CD14-positive monocyte (primary cell): ENCODE results near the gene RNF141. TPM values are rescaled to one million over a fixed set of nuclear protein-coding genes. Genes with fewer than 3 reads are reported as not detected.

Source experiments
- DNase-seq, 3 donors: peaks; one replicate each; pipeline ENCODE4 v3.0.0-alpha.2; 2011 to 2022
- H2AFZ ChIP-seq: 2 replicates; pipeline ENCODE4 v1.6.0; 2012; ENCODE audit warnings: mild to moderate bottlenecking, low read depth, low read length, inconsistent platforms; ENCODE audit not compliant: insufficient read depth, poor library complexity, severe bottlenecking
- H3K27ac ChIP-seq, 2 donors: 1 replicate in 1 of 2; 2 replicates in 1 of 2; pipeline ENCODE4 v1.5.1; 2012 to 2013; ENCODE audit warnings: low read length in 2 of 2, control low read depth in 1 of 2, inconsistent platforms in 1 of 2, low read depth in 1 of 2, mild to moderate bottlenecking in 1 of 2
- H3K27me3 ChIP-seq, 2 donors: one replicate each; pipeline versions ENCODE4 v1.6.0 to v1.6.1; 2011 to 2013; ENCODE audit warnings: low read length in 2 of 2; ENCODE audit not compliant: control insufficient read depth in 2 of 2, insufficient read depth in 2 of 2
- H3K36me3 ChIP-seq, 2 donors: replicated peaks in 1 of 2; 1 replicate in 1 of 2; 2 replicates in 1 of 2; pipeline versions ENCODE4 v1.5.1 to v1.6.1; 2012 to 2013; ENCODE audit warnings: low read length in 2 of 2, control low read depth in 1 of 2, inconsistent platforms in 1 of 2, mild to moderate bottlenecking in 1 of 2; ENCODE audit not compliant: insufficient read depth in 2 of 2, control insufficient read depth in 1 of 2
- H3K4me1 ChIP-seq, 2 donors: 1 replicate in 1 of 2; 2 replicates in 1 of 2; pipeline versions ENCODE4 v1.5.1 to v1.6.1; 2012 to 2013; ENCODE audit warnings: low read length in 2 of 2, control low read depth in 1 of 2, inconsistent platforms in 1 of 2, mild to moderate bottlenecking in 1 of 2, moderate library complexity in 1 of 2; ENCODE audit not compliant: insufficient read depth in 2 of 2, control insufficient read depth in 1 of 2
- H3K4me2 ChIP-seq: replicated peaks from 2 replicates; pipeline ENCODE3; 2012; ENCODE audit warnings: low read length, moderate library complexity, mild to moderate bottlenecking; ENCODE audit not compliant: poor library complexity, severe bottlenecking; ENCODE audit errors: extremely low read depth
- H3K4me3 ChIP-seq, 3 experiments: fragments of 200-600 bp in 1 of 3; sonication (generic) in 1 of 3; replicated peaks in 1 of 3; 1 replicate in 2 of 3; 2 replicates in 1 of 3; pipeline ENCODE4 v1.5.1; 2011 to 2013; ENCODE audit warnings: low read length in 3 of 3, mild to moderate bottlenecking in 3 of 3, control low read depth in 2 of 3, low read depth in 2 of 3, inconsistent platforms in 1 of 3, moderate library complexity in 1 of 3
- H3K79me2 ChIP-seq: 2 replicates; pipeline ENCODE4 v1.6.0; 2012; ENCODE audit warnings: mild to moderate bottlenecking, control low read depth, inconsistent platforms, low read length, moderate library complexity; ENCODE audit not compliant: insufficient read depth
- H3K9ac ChIP-seq: 2 replicates; pipeline ENCODE4 v1.6.0; 2017; ENCODE audit warnings: low read length, mild to moderate bottlenecking; ENCODE audit not compliant: insufficient read depth, poor library complexity, severe bottlenecking
- H3K9me3 ChIP-seq, 2 donors: replicated peaks in 1 of 2; 1 replicate in 1 of 2; 2 replicates in 1 of 2; pipeline versions ENCODE4 v1.5.1 to v1.6.1; 2012 to 2013; ENCODE audit warnings: low read length in 2 of 2, control low read depth in 1 of 2; ENCODE audit not compliant: control insufficient read depth in 1 of 2, insufficient read depth in 1 of 2
- H4K20me1 ChIP-seq: 2 replicates; pipeline ENCODE4 v1.6.0; 2012; ENCODE audit warnings: mild to moderate bottlenecking, low read length, control low read depth, moderate library complexity; ENCODE audit not compliant: insufficient read depth
- H3K27ac Mint-ChIP-seq, 7 donors: one replicate each; pipeline ENCODE4 v1.8.0; 2020; ENCODE audit warnings: mild to moderate bottlenecking in 7 of 7, mixed read lengths in 7 of 7, moderate library complexity in 6 of 7, inconsistent platforms in 2 of 7
- H3K27me3 Mint-ChIP-seq, 3 donors: one replicate each; pipeline ENCODE4 v1.8.0; 2021 to 2022; ENCODE audit warnings: low read depth in 3 of 3, mild to moderate bottlenecking in 3 of 3, mixed read lengths in 3 of 3, moderate library complexity in 3 of 3, inconsistent platforms in 1 of 3
- H3K36me3 Mint-ChIP-seq, 2 donors: one replicate each; pipeline ENCODE4 v1.8.0; 2020; ENCODE audit warnings: mixed read lengths in 2 of 2, inconsistent platforms in 1 of 2, mild to moderate bottlenecking in 1 of 2
- H3K4me1 Mint-ChIP-seq: one replicate; pipeline ENCODE4 v1.8.0; 2020; ENCODE audit warnings: mild to moderate bottlenecking, mixed read lengths
- H3K4me3 Mint-ChIP-seq, 2 donors: one replicate each; pipeline ENCODE4 v1.8.0; 2020; ENCODE audit warnings: mild to moderate bottlenecking in 2 of 2, mixed read lengths in 2 of 2, moderate library complexity in 1 of 2
- H3K9me3 Mint-ChIP-seq, 7 donors: one replicate each; pipeline ENCODE4 v1.8.0; 2020 to 2022; ENCODE audit warnings: mixed read lengths in 7 of 7, mild to moderate bottlenecking in 6 of 7, moderate library complexity in 6 of 7, inconsistent platforms in 2 of 7
- WGBS: methylation state at CpG from one replicate; pipeline ENCODE4 v1.1.5; 2013; ENCODE audit warnings: missing lambda C conversion rate; ENCODE audit not compliant: insufficient coverage; 5-methylcytosine and 5-hydroxymethylcytosine counted together
- intact Hi-C, 2 donors: fragments of 100-400 bp; cut with micrococcal nuclease; formaldehyde crosslinking; loops; one replicate each; pipeline versions ENCODE4 v1.15.0 to v1.15.1; 2023
- polyA plus RNA-seq, 3 donors: library from polyadenylated mRNA; depleted of rRNA in 1 of 3; unstranded in 2 of 3; stranded (reverse) in 1 of 3; fragments of 300-500 nt in 2 of 3; fragments of >200 nt in 1 of 3; fragmentation: Illumina TruSeq in 2 of 3; gene quantifications; 1 replicate in 2 of 3; 2 replicates in 1 of 3; pipeline ENCODE4 v1.2.3, GENCODE V29; 2012 to 2021
- TF ChIP-seq, protein P1 (sequence below): fragments of 200-600 bp; IDR thresholded peaks from one replicate; pipeline ENCODE4 v1.8.0; 2022; ENCODE audit warnings: antibody characterized with exemption, mild to moderate bottlenecking

The RNF141 gene
- polyA plus RNA-seq, 3 donors, result 19.7 to 114 (median 98.3) TPM

DNA sequence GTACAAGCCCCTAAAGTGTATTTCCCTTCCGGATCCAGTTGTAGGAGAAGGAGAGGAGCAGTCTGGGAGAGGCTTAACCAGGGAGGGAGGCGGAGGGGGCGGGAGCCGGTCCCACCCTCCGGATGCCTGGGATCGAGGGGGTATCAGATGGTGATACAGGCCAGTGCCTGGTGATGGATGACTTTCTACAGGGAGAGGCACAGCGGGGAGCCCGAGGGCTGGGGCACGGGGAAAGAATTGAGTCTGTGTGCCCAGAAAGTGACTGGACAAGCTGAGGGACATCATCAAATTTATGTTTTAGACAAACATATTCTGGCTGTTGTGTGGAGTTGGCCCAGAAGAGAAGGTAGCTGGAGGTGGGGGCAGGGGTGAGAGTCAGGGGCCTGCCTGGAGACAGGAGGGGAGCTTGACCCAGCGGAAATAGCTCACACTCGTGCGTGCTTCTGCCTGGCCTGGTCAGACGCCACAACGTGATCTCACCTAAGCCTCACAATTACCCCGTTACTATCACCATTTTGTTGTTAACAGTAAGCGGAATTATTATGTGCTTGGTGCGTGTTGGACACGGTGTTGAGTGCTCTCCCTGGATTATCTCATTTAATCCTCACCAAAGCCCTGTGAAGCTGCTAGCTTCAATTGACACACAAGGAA, 43.5 kb downstream of the RNF141 start:
- TF ChIP-seq, protein P1, sequence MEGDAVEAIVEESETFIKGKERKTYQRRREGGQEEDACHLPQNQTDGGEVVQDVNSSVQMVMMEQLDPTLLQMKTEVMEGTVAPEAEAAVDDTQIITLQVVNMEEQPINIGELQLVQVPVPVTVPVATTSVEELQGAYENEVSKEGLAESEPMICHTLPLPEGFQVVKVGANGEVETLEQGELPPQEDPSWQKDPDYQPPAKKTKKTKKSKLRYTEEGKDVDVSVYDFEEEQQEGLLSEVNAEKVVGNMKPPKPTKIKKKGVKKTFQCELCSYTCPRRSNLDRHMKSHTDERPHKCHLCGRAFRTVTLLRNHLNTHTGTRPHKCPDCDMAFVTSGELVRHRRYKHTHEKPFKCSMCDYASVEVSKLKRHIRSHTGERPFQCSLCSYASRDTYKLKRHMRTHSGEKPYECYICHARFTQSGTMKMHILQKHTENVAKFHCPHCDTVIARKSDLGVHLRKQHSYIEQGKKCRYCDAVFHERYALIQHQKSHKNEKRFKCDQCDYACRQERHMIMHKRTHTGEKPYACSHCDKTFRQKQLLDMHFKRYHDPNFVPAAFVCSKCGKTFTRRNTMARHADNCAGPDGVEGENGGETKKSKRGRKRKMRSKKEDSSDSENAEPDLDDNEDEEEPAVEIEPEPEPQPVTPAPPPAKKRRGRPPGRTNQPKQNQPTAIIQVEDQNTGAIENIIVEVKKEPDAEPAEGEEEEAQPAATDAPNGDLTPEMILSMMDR, result no peak
- Histone ChIP-seq H3K4me2 (no peak overlapping the region), H3K9ac (no peak overlapping the region), H3K4me3 (no peak overlapping the region), H4K20me1 (peaks cover 9% of the 10 kb centered on the region), H2AFZ (no peak overlapping the region), H3K9me3 (no peaks in the 10 kb centered on the region), H3K4me1 (peaks cover 20 to 23% of the 10 kb centered on the region in 2 donors), H3K27ac (no peak overlapping the region), H3K27me3 (no peaks in the 10 kb centered on the region), H3K36me3 (peaks cover 88 to 89% of the 10 kb centered on the region in 2 donors), H3K79me2 (peaks cover 2% of the 10 kb centered on the region)
- Mint-ChIP-seq H3K36me3 (peaks cover 84 to 97% of the 10 kb centered on the region in 2 donors), H3K4me3 (no peak overlapping the region), H3K4me1 (peaks cover 13% of the 10 kb centered on the region), H3K9me3 (no peaks in the 10 kb centered on the region), H3K27me3 (no peaks in the 10 kb centered on the region), H3K27ac (peak overlapping the region in 2 of 7 donors; percentile 47 to 53)
- 95% methylated on average over 9 of the region's 18 CpGs for WGBS
- intact Hi-C loops, result no loop called here
- no peak for DNase-seq

DNA sequence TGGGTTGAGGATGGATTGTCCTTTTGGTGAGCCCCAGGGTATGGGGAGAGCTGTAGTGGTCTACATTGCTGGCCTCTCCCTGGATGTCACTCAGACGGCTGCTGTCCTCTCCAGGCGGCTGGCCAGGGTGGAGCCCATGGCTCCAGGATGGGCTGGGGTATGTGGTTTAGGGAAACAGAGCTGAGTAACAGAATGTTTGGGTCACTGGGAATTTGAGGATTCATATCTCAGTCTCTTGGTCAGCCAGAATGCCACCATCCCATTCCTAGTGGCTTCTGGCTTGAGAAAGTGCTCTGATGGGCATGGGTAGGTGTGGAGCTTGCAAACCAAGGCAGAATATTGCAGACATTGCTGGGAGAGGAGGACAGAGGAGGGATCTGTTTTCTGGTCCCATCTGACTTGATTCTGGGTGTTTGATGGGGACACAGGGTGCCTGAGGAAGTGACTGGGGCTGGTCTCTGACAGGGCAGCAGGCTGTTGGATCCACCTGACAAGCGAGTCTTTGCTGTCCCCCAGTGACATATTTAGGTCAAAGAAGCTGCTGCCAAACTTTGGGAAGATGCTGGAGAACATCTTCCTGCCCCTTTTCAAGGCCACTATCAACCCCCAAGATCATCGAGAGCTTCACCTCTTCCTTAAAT, 44.6 kb downstream of the RNF141 start:
- WGBS, result 96% methylated on average over 3 of the region's 4 CpGs
- H3K27me3 ChIP-seq, result no peaks in the 10 kb centered on the region
- H3K9me3 Mint-ChIP-seq, result no peaks in the 10 kb centered on the region
- peaks cover 4% of the 10 kb centered on the region for H3K4me1 Mint-ChIP-seq
- H3K4me1 ChIP-seq, result peaks cover 10 to 12% of the 10 kb centered on the region in 2 donors
- H4K20me1 ChIP-seq, result peaks cover 19% of the 10 kb centered on the region
- no peak overlapping the region for H3K9ac ChIP-seq
- H3K27ac Mint-ChIP-seq, result peak overlapping the region in 4 of 7 donors; percentile 1 to 26 (median 20)
- H3K4me2 ChIP-seq, result no peak overlapping the region
- no peak overlapping the region for H3K27ac ChIP-seq
- intact Hi-C loops, result no loop called here
- peak in 1 of 3 donors; percentile 1 for DNase-seq
- TF ChIP-seq, protein P1, result no peak
- H3K27me3 Mint-ChIP-seq, result no peaks in the 10 kb centered on the region
- H2AFZ ChIP-seq, result no peak overlapping the region
- H3K79me2 ChIP-seq, result peaks cover 2% of the 10 kb centered on the region
- H3K4me3 Mint-ChIP-seq, result no peak overlapping the region
- H3K36me3 ChIP-seq, result peaks cover 98 to 100% of the 10 kb centered on the region in 2 donors
- no peaks in the 10 kb centered on the region for H3K9me3 ChIP-seq
- H3K4me3 ChIP-seq, result no peak overlapping the region
- peaks cover 88 to 100% of the 10 kb centered on the region in 2 donors for H3K36me3 Mint-ChIP-seq
